A549 (cell line): Measurements from ENCODE around the gene MYH7B.

Experiments
- BHLHE40 ChIP-seq: IDR thresholded peaks from 2 replicates; pipeline ENCODE4 v1.6.1; 2012; ENCODE audit warnings: low read depth, low read length, inconsistent platforms
- HDAC2 ChIP-seq: fragments of 200-600 bp; sonication (generic); IDR thresholded peaks from 2 replicates; pipeline ENCODE4 v1.6.1; 2016
- HEYL ChIP-seq: fragments of 250-450 bp; sonication (Bioruptor Pico); IDR thresholded peaks from 2 replicates; pipeline ENCODE4 v1.8.0; 2021; ENCODE audit warnings: mild to moderate bottlenecking, moderate library complexity
- KDM1A ChIP-seq: fragments of 200-600 bp; sonication (generic); IDR thresholded peaks from 2 replicates; pipeline ENCODE4 v1.6.1; 2016; ENCODE audit warnings: low read depth, mild to moderate bottlenecking
- POLR2A ChIP-seq: IDR thresholded peaks from 2 replicates; pipeline ENCODE4 v1.6.1; 2012; ENCODE audit warnings: mild to moderate bottlenecking, low read length
- RAD21 ChIP-seq, 2 experiments: fragments of >200 bp in 1 of 2; sonication (Bioruptor Twin) in 1 of 2; formaldehyde crosslinking in 1 of 2; IDR thresholded peaks in 1 of 2; conservative IDR thresholded peaks in 1 of 2; 2 replicates in 1 of 2; 3 replicates in 1 of 2; pipeline ENCODE4 v1.6.1; 2012 to 2018; ENCODE audit warnings: inconsistent platforms in 1 of 2
- TP53 ChIP-seq: fragments of 250-450 bp; sonication (Bioruptor Pico); IDR thresholded peaks from 2 replicates; pipeline ENCODE4 v1.5.0; 2021; ENCODE audit warnings: mild to moderate bottlenecking, moderate library complexity
- TF ChIP-seq, protein P1 (sequence below): fragments of >200 bp; sonication (Bioruptor Twin); formaldehyde crosslinking; IDR thresholded peaks from 3 replicates; pipeline ENCODE4 v1.5.1; 2016
- TF ChIP-seq, protein P2 (sequence below): fragments of 200-600 bp; sonication (generic); IDR thresholded peaks from 2 replicates; pipeline ENCODE4 v1.6.1; 2016; ENCODE audit warnings: antibody characterized with exemption, mild to moderate bottlenecking, moderate library complexity
- TF ChIP-seq, protein P3 (sequence below): IDR thresholded peaks from 2 replicates; pipeline ENCODE4 v1.6.1; 2012; ENCODE audit warnings: low read depth, borderline replicate concordance
- TF ChIP-seq, protein P4 (sequence below): IDR thresholded peaks from 2 replicates; pipeline ENCODE4 v1.6.1; 2012

DNA sequence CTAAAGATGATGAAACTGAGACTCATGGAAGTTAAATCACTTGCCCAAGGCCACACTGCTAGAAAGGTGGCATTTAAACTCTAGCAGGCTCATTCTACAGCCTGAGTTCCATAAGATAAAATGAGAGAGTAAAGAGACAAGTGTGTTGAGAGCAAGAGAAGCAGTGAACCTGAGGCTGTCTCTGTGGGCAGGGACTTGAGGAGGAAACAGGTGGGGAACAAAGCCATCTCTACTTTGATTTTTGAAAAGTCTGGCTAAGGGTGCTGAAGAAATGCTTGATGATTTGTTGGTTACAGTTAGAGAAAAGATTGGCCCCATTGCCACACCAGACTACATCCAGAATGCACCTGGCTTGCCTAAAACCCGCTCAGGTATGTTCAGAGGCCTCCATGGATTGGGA, 29.1 kb upstream of the MYH7B start:
- no peak for TF ChIP-seq BHLHE40
- TF ChIP-seq, protein P1, sequence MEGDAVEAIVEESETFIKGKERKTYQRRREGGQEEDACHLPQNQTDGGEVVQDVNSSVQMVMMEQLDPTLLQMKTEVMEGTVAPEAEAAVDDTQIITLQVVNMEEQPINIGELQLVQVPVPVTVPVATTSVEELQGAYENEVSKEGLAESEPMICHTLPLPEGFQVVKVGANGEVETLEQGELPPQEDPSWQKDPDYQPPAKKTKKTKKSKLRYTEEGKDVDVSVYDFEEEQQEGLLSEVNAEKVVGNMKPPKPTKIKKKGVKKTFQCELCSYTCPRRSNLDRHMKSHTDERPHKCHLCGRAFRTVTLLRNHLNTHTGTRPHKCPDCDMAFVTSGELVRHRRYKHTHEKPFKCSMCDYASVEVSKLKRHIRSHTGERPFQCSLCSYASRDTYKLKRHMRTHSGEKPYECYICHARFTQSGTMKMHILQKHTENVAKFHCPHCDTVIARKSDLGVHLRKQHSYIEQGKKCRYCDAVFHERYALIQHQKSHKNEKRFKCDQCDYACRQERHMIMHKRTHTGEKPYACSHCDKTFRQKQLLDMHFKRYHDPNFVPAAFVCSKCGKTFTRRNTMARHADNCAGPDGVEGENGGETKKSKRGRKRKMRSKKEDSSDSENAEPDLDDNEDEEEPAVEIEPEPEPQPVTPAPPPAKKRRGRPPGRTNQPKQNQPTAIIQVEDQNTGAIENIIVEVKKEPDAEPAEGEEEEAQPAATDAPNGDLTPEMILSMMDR = no peak
- TF ChIP-seq POLR2A = no peak
- TF ChIP-seq RAD21 (conservative IDR thresholded peaks at IDR 0.05 in 1 of 2, IDR thresholded peaks at IDR 0.05 in 1 of 2) = no peak
- TF ChIP-seq, protein P2, sequence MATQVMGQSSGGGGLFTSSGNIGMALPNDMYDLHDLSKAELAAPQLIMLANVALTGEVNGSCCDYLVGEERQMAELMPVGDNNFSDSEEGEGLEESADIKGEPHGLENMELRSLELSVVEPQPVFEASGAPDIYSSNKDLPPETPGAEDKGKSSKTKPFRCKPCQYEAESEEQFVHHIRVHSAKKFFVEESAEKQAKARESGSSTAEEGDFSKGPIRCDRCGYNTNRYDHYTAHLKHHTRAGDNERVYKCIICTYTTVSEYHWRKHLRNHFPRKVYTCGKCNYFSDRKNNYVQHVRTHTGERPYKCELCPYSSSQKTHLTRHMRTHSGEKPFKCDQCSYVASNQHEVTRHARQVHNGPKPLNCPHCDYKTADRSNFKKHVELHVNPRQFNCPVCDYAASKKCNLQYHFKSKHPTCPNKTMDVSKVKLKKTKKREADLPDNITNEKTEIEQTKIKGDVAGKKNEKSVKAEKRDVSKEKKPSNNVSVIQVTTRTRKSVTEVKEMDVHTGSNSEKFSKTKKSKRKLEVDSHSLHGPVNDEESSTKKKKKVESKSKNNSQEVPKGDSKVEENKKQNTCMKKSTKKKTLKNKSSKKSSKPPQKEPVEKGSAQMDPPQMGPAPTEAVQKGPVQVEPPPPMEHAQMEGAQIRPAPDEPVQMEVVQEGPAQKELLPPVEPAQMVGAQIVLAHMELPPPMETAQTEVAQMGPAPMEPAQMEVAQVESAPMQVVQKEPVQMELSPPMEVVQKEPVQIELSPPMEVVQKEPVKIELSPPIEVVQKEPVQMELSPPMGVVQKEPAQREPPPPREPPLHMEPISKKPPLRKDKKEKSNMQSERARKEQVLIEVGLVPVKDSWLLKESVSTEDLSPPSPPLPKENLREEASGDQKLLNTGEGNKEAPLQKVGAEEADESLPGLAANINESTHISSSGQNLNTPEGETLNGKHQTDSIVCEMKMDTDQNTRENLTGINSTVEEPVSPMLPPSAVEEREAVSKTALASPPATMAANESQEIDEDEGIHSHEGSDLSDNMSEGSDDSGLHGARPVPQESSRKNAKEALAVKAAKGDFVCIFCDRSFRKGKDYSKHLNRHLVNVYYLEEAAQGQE = no peak
- TF ChIP-seq KDM1A = no peak
- TF ChIP-seq, protein P3, sequence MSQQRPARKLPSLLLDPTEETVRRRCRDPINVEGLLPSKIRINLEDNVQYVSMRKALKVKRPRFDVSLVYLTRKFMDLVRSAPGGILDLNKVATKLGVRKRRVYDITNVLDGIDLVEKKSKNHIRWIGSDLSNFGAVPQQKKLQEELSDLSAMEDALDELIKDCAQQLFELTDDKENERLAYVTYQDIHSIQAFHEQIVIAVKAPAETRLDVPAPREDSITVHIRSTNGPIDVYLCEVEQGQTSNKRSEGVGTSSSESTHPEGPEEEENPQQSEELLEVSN = no peak
- TF ChIP-seq, protein P4, sequence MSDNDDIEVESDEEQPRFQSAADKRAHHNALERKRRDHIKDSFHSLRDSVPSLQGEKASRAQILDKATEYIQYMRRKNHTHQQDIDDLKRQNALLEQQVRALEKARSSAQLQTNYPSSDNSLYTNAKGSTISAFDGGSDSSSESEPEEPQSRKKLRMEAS = no peak
- no peak for TF ChIP-seq HEYL
- TF ChIP-seq HDAC2 = no peak
- no peak for TF ChIP-seq TP53 (CRISPR knock-in tag)
